Measurements from ENCODE around the gene PSTPIP1.

DNA sequence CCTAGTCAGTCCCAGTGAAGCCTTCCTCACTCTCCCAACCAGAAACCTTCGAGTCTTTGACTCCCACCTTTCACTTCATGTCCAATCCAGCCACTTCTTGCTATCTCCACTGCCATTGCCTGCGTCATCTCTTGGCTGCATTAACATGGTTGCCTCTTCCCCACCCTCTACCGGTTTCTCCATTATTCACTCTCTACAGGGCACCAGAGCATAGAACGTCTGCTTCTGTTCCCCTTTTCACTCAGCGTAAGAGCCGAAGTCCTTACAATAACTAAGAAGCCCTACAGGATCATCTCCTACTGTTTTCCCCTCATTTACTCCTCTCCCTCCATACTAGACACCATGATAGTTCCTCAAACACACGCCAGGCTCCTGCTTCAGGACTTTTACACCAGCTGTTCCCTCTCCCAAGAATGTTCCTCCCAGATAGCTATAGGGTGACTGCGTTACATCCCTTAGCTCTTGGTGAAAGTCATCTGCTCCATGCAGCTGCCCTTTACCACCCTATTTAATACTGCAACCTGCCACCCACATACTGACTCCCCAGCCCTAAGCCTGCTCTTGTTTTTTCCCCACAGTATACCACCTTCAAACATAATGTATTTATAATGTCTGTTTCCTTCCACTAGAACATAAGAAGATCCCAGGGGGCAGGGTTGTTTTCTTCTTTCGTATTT is 32.5 kb upstream of the PSTPIP1 start:
- no peak for TF ChIP-seq HDAC2 (IDR thresholded peaks at IDR 0.05)
- TF ChIP-seq MYC (IDR thresholded peaks at IDR 0.05; ENCODE audit: borderline replicate concordance, low read length) = no peak
- TF ChIP-seq POLR2A (IDR thresholded peaks at IDR 0.05; ENCODE audit: low read length) = no peak
- TF ChIP-seq, protein P1, sequence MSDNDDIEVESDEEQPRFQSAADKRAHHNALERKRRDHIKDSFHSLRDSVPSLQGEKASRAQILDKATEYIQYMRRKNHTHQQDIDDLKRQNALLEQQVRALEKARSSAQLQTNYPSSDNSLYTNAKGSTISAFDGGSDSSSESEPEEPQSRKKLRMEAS (IDR thresholded peaks at IDR 0.05) = no peak
- TF ChIP-seq BHLHE40 (IDR thresholded peaks at IDR 0.05; ENCODE audit: low read depth, low read length) = no peak
- TF ChIP-seq, protein P2, sequence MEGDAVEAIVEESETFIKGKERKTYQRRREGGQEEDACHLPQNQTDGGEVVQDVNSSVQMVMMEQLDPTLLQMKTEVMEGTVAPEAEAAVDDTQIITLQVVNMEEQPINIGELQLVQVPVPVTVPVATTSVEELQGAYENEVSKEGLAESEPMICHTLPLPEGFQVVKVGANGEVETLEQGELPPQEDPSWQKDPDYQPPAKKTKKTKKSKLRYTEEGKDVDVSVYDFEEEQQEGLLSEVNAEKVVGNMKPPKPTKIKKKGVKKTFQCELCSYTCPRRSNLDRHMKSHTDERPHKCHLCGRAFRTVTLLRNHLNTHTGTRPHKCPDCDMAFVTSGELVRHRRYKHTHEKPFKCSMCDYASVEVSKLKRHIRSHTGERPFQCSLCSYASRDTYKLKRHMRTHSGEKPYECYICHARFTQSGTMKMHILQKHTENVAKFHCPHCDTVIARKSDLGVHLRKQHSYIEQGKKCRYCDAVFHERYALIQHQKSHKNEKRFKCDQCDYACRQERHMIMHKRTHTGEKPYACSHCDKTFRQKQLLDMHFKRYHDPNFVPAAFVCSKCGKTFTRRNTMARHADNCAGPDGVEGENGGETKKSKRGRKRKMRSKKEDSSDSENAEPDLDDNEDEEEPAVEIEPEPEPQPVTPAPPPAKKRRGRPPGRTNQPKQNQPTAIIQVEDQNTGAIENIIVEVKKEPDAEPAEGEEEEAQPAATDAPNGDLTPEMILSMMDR (IDR thresholded peaks at IDR 0.05) = no peak
- TF ChIP-seq CEBPB (IDR thresholded peaks at IDR 0.05) = no peak
- no peak for TF ChIP-seq MAFK (IDR thresholded peaks at IDR 0.05; ENCODE audit: partially characterized antibody)
- TF ChIP-seq ESRRA (IDR thresholded peaks at IDR 0.05; ENCODE audit: borderline replicate concordance, low read length) = no peak
- TF ChIP-seq, protein P3, sequence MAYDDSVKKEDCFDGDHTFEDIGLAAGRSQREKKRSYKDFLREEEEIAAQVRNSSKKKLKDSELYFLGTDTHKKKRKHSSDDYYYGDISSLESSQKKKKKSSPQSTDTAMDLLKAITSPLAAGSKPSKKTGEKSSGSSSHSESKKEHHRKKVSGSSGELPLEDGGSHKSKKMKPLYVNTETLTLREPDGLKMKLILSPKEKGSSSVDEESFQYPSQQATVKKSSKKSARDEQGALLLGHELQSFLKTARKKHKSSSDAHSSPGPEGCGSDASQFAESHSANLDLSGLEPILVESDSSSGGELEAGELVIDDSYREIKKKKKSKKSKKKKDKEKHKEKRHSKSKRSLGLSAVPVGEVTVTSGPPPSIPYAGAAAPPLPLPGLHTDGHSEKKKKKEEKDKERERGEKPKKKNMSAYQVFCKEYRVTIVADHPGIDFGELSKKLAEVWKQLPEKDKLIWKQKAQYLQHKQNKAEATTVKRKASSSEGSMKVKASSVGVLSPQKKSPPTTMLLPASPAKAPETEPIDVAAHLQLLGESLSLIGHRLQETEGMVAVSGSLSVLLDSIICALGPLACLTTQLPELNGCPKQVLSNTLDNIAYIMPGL (CRISPR knock-in tag; IDR thresholded peaks at IDR 0.05; ENCODE audit: borderline replicate concordance) = no peak
- TF ChIP-seq KDM1A (IDR thresholded peaks at IDR 0.05; ENCODE audit: low read depth) = no peak
- TF ChIP-seq MAZ (IDR thresholded peaks at IDR 0.05; ENCODE audit: borderline replicate concordance, low read depth, low read length) = no peak
- TF ChIP-seq ZNF302 (CRISPR knock-in tag; IDR thresholded peaks at IDR 0.05) = no peak
